Measurements from ENCODE around the gene CBLB. TPM values are rescaled to one million over a fixed set of nuclear protein-coding genes. Genes with fewer than 3 reads are reported as not detected.

Gene CBLB
- total RNA-seq: 60.3 TPM
- long read RNA-seq, full-length matches to known transcripts: 2 of 19 reads
- long read RNA-seq, partial matches to known transcripts: 9 of 19 reads
- long read RNA-seq, other reads (novel, unspliced or antisense): 8 of 19 reads

DNA sequence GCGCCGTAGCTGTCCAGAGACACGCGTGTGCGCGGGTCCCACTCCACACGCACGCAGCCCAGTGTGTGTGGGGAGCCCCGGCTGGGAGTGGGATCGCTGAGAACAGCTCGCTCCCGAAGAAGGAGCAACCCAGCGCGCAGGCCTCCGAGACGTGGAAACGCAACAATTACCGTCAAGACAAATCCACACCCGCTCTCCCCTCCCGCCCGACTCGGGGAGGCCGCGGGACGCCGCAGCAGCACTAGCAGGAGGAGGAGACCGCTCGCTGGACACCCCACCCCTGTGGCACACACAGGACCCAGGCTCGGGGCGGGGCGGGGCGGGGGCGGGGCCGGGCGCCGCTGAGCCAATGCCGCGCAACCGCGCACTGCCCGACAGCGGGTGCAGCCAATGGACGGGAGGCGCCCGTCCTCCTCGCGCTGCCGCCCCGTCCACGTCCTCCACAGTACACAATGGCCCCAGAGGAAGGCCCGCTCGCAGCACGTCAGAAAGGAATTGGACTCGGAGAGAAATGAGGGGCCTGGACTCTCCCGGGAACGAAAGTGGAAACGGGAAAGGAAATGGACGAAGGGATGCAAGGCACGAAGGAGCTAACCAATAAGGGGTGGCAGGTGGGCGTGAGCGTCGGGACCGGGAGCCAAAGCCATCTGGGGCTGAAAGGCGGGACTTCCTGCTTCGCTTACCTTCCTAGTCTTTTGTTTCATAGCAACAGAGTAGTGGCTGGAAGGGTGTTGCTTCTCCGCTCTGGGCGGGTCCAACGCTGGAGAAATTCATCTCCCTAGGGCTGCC lies at the start of gene CBLB:
Gene CBLB (minus strand): TSS at position 271 of the 789 bp plus-strand sequence. CDS start 1,435 bp downstream, outside the sequence.
- intact Hi-C loops (cut with micrococcal nuclease): loop anchor here (10.0 kb wide), 1 partner anchor 184 kb away; no protein-coding TSS in a partner anchor
- ATAC-seq (peak; percentile 94), DNase-seq (peak; percentile 96)

DNA sequence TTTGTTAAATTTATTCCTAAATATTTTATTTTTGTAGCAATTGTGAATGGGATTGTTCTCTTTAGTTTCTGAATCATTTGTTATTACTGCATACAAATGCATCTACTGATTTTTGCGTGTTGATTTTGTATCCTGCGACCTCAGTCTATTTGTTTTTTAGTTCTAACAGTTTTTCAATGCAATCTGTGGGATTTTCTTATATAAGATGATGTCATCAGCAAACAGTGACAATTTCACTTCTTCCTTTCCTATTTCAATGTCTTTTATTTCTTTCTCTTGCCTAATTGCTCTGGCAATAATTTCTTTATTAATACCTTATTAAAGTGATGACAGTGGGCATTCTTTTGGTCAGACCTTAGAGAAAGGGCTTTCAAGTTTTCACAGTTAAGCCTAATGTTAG lies 48.0 kb upstream of the CBLB start:
- no peak for DNase-seq
- ATAC-seq: no peak
- intact Hi-C loops (cut with micrococcal nuclease): no loop called here

DNA sequence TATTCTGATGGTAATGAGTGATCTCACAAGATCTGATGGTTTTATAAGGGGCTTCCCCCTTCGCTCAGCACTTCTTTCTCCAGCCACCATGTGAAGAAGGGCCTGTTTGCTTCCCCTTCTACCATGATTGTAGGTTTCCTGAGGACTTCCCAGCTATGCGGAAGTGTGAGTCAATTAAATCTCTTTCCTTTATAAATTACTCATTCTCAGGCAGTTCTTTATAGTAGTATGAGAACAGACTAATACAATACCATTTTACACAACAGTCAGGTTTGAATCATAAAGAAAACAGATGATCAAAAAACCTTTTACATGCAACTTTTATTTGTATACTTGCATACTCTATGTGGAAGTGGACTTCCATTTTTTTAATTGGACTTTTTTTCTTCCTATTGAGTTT lies 46.7 kb upstream of the CBLB start:
- intact Hi-C loops (cut with micrococcal nuclease): no loop called here

DNA sequence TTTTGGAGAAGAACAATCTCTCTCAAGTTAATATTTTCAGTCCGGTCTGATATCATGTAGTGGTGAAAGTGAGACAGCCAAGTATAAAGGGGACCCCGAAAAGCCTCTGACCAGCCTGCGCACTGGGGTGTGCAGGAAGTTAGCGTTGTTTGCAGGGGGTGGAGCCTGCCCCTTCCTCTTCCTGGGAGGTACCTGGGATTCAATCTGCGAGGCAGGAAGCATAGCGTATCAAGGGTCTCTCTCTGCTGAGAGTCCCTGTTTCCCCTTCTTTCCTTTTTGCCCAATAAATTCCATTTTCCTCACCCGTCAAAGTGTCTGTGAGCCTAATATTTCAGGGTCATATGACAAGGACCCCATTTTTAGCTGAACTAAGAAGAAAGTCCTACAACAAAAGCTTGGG lies 44.8 kb upstream of the CBLB start:
- DNase-seq (no peak), ATAC-seq (no peak)
- intact Hi-C loops (cut with micrococcal nuclease): no loop called here

More for the DNA sequence above, 46.7 kb upstream of the CBLB start:
- DNase-seq: no peak
- ATAC-seq: no peak

DNA sequence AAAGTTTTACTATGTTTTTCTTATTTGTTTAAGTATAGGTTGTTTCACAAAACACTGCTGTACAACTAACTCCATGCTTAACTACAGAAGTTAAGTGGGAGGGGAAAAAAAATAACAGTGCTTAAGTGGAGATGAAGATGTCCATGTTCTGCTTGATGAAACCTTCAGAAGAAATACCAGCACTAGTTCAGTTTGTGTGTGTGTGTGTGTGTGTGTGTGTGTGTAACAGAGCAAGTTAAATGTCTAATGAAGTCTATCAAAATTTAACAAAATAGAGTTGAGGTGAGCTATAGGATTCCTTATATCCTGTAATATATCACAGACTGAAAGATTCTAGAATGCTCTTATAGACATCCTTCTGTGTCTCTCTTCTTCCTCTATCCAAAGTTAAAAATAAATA lies 44.1 kb upstream of the CBLB start:
- no peak for ATAC-seq
- intact Hi-C loops (cut with micrococcal nuclease): no loop called here
- DNase-seq: no peak

DNA sequence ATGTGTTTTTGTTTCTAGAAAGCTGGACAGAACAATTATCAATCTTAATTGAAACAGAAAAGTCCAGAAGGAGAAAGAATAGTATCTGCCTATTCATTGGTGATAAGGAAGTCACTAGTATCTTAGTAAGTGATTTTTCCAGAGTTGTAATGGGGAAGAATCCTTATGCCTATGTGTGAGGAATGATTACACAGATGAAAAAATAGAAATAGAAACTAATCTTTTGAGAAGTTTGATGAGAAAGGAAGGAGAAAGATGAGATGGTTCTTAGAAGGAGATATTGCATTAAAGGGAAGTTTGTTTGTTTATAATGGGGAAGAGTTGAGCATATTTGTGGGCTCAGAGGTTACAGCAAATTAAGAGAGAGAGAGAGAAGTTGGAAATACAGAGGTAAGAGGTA lies 42.7 kb upstream of the CBLB start:
- no peak for ATAC-seq
- DNase-seq: no peak
- intact Hi-C loops (cut with micrococcal nuclease): no loop called here

DNA sequence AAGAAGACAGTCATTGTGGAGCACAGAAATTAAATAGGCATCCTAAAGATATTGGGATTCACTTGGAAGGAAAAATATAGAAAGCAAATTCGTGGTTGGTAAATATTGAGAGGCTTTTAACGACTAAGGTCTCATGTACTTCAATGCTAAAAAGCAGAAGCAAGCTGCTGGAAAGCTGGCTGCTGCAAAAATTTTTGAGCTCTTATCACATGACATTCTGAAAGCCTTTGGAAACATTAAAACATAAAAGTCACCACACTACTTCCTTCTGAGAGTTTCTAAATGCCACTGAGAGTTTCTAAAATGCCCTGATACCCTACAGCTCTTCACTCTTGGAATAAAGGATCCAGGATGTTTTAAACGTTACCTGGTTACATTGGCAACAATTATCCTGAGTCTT lies 39.0 kb upstream of the CBLB start:
- ATAC-seq (peak; percentile 27), DNase-seq (no peak)
- intact Hi-C loops (cut with micrococcal nuclease): no loop called here

DNA sequence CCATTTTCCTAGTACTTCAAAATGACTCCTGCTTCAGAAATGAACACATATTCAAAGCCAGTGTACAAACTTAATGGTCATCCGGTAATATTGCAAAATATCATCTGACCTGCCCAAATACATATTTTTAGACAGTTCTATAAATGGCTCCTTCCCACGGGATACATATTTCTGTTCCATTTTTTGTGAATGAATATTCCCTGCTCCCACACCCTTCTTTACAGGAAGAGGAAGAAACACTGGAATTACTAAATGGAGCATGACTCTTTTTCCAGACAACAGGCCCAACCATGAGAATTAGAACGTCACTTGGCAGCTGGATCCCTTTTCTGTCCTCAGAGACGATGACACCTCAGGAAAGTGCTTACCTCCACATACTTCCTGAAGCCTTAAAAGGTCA lies 38.0 kb upstream of the CBLB start:
- intact Hi-C loops (cut with micrococcal nuclease): no loop called here
- peak; percentile 93 for ATAC-seq

DNA sequence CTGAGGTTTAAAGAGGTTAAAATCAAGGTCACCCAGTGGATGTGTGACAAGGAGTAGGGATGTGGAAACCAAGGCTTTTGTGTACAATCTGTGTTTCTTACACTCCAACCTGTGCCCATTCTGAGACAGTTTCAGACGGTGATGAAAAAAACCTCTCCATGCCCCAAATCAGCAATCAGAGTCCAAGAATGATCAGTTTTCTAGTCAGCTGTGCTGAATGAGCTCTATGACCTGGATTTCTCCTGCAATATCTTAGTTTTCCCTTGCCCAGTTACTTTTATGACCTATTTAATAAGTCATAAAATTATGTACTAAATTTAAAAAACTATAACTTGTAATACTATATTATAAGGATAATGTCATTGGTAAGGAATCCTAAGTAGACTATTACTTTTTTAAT lies 37.5 kb upstream of the CBLB start:
- DNase-seq: no peak
- peak; percentile 7 for ATAC-seq
- intact Hi-C loops (cut with micrococcal nuclease): no loop called here

More for the DNA sequence above, 38.0 kb upstream of the CBLB start:
- no peak for DNase-seq

DNA sequence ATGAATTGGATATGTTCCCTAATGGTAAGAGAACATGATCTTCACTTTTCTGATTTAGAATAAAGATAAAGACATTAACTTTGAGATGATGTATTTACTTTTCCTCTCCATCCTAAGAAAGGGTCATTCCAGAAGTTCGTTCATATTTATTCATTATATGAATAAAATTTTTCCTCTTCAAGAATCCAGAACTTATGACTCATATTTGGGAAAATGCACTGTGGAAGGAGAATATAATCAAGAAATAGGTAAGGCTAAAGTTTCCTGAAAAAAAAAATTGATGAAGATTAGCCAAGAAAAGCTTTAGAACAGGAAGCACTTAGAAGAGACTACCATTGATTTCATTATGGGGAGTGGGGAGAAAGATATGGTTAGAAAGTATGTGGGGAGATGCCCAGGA lies 36.5 kb upstream of the CBLB start:
- DNase-seq (no peak), ATAC-seq (no peak)
- intact Hi-C loops (cut with micrococcal nuclease): no loop called here

DNA sequence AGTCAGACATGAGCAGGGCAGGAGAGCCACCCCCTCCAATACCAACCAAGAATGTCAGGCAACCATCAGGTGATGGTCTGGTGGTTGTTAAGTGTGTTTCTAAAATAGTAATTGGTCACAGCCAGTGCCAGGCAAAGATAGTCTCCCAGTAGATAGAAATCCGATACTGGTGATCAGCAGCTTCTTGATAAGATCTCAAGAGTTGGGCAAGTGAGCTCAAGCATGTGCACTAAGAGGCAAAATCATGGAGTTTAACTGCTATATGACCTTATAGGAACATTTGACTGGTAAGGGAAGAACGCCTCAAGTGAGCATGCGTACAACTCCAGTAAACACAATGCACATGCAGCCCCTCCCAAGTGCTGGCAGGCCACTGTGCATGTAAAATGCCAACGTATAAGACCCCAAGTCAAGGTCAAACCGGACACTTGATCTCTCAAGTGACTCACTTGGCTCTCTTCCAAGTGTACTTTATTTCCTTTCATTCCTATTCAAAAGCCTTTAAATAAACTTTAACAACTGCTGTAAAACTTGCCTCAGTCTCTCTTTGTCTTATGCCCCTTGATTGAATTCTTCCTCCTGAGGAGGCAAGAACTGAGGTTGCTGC lies 36.0 kb upstream of the CBLB start:
- DNase-seq (no peak), ATAC-seq (no peak)
- intact Hi-C loops (cut with micrococcal nuclease): no loop called here

DNA sequence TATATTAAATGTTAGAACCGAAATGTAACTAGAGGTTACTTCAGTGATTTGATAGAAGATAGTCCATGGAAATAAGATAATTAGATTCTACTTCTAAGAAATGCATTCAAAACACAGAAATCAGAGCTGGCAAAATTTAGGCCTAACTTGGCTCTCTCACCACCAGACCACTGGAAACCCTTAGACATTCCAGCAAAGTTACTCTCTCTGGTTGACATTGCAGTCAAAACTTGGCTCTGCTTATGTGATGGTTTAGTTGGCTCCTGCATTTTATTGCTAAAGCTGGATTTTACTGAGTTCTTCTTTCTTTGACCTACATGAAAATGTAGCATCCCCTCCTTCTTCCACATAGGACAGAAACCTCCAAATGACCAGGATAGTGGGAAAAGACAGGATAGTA lies 35.4 kb upstream of the CBLB start:
- intact Hi-C loops (cut with micrococcal nuclease): no loop called here
- ATAC-seq: no peak

DNA sequence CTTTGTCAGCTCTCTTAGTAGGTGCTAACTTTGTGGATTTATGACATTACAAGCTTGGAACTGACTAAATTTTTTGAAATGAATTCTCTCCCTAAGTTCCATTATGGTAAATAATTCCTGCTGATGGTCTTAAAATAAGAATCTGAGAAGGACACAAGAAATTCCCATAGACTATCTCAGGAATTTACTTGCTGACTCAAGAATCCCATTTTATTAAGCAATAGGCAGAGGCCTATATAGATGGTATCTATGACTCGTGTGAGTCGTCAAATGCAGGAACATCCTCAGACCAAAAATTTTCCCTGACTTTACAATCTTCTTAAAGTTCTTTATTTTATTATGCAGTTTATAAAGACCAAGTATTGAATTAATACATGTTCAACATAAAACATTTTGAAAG lies 30.7 kb upstream of the CBLB start:
- no peak for DNase-seq
- intact Hi-C loops (cut with micrococcal nuclease): no loop called here
- ATAC-seq: no peak

More for the DNA sequence above, 35.4 kb upstream of the CBLB start:
- no peak for DNase-seq

DNA sequence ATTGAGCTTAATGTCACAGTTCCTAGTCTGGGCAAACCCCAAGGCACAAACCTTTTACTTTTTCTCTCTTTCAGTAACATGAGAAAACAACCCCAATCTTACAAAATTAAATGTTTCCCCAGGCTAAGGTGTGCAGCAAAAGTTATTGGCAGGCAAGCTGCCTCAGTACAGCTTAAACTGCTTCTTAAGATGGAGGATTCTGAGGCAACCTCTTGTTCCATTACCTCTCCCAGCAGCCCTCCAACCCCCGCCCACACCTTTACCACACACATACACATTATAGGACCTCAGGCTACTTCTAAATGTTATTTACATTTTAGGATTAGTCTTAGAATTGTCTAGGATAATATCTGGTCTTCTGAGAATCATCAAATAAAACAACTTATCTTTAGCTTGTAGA lies 22.3 kb upstream of the CBLB start:
- no peak for ATAC-seq
- no peak for DNase-seq
- intact Hi-C loops (cut with micrococcal nuclease): no loop called here

DNA sequence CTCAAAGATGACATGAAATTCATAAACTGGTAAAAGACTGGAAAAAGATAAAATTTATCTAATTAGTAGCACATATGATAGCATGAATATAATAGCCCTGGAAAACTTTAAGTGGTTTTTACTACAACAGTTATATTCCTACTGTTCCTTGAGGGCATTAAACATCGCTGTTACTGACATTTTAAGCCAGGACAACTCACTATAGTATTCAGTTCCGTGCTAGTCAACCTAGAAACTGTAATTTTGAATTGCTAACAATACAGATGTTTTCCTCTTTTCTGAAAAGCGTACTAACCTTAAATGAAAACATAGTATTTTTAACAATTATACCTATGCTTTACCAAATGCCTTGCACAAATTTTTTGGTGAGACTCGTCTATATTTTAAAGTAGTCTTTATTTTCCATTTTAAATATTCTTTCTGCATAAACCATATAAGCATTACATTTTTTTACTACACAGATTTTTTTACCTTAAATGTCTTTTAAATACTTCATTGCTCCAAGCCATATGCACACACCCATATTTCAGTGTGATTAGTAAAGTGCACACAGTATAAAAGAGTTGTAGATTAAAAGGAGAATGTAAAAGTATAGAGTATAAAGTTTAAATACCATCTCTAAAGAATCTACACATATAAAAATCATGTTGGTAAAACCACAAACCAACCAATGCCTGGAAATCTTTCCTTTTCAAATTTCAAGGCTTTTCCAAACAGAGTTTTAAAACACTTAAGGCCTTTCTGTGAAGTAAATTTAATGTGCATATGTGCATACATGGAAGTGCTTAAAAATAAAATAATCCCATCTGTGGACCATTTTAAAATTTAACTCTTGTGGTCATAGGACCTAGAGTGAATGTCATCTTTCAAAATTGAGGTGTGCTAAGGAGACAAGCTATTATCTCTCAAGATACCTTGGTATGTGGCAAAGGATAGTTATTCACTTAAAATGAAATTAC lies 20.1 kb upstream of the CBLB start:
- DNase-seq (no peak), ATAC-seq (no peak)
- intact Hi-C loops (cut with micrococcal nuclease): no loop called here

DNA sequence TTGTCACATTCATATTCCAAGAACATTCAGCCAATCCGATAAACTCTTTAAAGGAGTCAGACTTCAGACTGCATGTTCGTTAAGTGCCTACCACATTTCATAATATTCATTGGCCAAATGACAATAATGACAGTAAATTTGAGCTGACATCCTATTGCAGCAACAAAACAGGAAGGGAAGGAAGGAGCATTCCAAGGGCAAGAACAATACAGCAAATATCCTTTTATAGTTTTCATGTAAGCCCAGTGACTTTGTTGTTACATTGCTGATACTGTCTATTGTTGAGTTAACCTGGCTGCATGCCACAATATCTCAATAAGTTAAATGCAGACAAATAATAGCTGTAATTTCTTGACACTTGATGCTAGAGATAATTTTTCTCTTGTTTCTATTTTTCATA lies 16.4 kb upstream of the CBLB start:
- ATAC-seq (no peak), DNase-seq (no peak)
- intact Hi-C loops (cut with micrococcal nuclease): no loop called here

DNA sequence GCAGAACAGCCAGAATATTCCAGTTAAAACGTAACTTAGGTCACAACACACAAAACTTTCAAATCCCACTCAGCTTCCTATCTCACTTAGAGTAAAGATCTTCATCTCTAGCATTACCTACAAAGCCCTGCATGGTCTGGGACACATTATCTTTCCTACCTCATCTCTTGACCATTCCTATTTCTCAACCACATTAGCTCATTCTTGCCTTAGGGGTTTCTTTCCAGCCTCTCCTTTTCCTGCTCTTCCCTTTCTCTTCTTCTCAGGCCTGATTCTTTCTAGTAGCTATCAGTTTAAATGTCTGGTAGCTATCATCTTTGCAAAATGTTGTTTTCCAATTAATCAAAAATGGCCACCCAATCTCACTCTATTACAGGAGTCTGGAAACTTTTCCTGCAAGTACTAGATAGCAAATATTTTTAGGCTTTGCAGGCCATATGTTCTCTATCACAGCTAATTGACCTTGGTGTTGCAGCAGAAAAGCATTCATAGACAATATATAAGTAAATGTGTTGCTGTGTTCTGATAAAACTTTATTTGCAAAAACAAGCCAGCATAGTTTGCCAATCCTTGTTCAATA lies 15.1 kb upstream of the CBLB start:
- intact Hi-C loops (cut with micrococcal nuclease): no loop called here
- DNase-seq (no peak), ATAC-seq (no peak)

DNA sequence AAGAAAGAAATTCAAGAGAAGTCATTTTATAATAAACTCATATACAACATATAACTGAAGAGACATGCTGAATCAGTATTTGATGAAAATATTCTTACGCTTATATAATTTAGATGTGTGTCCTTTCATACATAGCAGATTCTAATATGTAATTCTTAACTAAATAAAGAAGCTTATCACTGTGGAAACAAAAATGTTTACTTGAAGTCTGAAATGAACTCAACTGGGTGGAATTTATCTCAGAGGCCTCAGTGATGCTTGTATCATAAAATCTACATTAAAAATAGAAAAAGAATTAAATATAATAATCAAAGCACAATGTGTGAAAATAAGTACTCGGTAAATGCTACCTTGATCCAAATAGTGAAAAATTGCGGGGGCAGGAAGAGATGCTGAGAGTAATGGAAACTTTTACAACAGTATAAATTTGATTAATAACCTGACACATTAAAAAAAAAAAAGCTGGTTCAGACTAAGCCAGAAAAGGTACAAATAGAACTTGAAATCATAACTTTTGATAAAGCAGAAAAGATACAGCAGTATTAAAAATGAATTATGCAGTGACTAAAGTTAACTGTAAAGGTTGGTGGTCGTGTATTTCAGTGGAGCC lies 12.0 kb upstream of the CBLB start:
- intact Hi-C loops (cut with micrococcal nuclease): no loop called here
- DNase-seq (no peak), ATAC-seq (no peak)

DNA sequence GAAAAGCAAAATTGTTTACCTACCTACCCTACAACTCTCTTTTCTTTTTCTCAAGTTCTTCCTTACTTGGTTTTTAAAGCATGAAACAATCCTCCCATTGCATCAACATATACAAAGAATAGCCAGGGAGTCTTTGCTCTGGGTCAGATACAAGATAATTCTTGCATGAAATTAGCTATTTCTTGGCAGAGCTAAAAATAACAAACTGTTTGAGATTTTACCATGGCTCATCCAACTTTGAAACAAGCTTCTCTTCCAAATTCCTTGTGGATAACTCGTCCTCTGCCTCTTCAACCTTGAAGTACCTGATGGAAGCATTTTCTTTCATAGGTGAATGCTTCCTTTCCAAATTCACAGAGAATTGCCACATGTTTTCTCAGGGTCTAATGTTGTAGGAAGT lies 9.2 kb upstream of the CBLB start:
- ATAC-seq (no peak), DNase-seq (no peak)
- intact Hi-C loops (cut with micrococcal nuclease): no loop called here

All from left ventricle myocardium superior (tissue), 1 donor.